Activated T-helper 1 cell treated with anti-CD3 and anti-CD28 coated beads, Interleukin-2, amount 50 U/mL, for 16 hours (primary cell): ENCODE measurements around the gene LGALS3BP.
"Not testable (repeated sequence)": the region's sequence is repeated elsewhere in the genome, so short reads cannot be mapped to it uniquely, and the experiment has no call there.

Experiments used
- DNase-seq, 2 donors: peaks; one replicate each; pipeline ENCODE4 v3.0.0-alpha.2; 2020; ENCODE audit warnings: low read depth in 1 of 2, low spot score in 1 of 2

Gene LGALS3BP

DNA sequence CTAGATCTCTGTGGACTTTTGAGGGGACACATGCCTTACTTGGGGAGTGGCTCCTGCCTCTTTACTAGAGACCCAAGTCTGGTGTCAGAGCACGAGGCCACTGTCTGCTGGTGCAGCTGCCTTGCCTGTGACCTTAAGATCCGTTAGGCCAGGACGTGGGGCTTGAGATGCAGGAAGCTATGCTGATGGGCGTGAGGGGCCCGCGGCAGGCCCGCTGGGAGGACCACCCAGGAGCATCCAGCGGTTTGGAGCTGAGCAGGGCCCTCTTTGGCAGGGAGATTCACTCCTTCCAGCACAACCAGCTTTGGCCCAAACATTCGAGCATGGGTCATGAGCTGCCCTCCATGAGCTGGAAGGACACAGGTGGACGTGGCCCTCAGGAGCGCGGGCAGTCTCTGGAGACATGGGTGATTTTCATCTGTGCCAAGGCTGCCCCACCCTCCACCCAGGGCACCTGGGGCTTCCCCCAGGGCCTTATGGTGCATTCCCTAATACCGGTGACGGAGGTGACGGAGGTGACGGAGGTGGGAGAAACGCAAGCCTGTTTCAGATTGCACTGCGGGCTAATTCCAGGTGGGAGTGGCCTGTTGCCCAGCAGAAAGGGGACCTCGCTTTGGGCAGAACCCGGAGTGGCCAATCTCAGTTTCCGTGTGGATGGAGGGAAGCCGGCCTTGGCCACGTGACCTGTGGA is 12.7 kb downstream of the LGALS3BP start:
- no peak for DNase-seq

DNA sequence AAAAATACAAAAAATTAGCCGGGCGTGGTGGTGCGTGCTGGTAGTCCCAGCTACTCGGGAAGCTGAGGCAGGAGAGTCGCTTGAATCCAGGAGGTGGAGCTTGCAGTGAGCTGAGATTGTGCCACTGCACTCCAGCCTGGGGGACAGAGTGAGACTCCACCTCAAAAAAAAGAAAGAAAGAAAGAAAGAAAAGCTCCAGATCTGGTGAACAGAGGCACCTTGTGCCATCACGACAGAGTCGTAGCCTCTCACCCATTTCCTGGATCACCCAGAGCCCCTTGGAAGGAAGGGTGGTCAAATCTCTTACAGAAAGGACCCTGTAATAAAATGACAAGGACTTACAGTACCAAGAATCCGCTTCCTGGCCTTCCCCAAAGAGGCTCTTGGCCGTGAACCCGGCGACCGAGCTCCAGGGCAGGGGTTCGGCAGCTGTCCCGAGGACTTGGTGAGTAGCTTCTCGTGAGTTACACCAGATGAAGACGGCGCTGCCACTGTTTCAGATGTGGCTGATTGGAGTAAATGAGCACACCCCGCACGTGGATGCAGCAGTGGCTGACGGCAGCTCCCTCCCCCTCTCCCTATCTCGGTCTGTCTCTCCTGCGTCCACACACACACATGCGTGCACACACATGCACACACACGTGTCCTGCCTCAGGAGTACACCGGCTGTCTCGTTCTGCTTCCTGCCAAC is 13.5 kb downstream of the LGALS3BP start:
- no peak for DNase-seq

DNA sequence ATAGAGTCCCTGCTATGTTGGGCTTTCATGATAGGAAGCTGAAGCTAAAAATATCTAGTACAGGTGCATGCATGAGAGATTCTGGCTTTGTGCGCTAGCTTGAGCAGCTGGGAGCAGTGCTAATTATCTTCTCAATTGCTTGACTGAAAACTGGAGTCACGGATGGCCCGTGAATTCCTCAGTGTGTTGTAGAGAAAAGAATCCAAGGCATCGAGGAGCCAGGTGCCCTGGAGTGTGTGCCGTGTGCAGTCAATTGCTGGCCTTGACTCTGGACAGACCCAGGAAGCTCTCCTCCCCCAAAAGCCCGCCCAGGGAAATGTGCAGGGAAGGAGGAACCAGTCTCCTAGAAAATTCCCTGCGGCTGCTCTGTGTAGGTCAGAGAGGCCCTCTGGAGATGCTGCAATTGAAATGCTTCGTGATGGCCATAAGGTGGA is 14.2 kb downstream of the LGALS3BP start:
- no peak for DNase-seq

DNA sequence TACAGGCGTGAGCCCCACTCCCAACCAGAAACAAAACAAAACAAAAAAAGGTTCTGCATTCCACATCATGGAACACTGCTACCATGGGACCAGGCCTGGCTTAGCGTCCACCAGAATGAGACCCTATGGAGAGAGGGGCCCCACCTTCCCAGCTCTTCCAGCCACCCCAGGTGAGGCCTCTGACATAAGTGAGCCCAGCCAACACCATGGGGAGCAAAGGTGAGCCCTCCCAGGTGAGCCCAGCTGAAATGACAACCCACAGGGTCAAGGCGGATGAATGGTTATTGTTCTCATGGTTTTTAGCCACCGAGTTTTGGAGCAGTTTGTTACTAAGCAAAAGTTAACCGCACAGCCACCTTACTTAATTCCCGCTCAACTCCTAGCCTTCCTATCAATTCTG is 16.3 kb downstream of the LGALS3BP start:
- no peak for DNase-seq

DNA sequence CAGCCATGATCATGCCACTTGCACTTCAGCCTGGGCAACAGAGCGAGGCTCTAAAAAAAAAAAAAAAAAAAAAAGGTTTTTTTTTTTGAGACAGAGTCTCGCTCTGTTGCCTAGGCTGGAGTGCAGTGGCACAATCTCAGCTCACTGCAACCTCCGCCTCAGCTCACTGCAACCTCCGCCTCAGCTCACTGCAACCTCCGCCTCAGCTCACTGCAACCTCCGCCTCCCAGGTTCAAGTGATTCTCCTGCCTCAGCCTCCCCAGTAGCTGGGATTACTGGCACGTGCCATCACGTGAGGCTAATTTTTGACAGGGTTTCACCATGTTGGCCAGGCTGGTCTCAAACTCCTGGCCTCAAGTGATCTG is 16.8 kb downstream of the LGALS3BP start:
- DNase-seq: not testable (repeated sequence)

DNA sequence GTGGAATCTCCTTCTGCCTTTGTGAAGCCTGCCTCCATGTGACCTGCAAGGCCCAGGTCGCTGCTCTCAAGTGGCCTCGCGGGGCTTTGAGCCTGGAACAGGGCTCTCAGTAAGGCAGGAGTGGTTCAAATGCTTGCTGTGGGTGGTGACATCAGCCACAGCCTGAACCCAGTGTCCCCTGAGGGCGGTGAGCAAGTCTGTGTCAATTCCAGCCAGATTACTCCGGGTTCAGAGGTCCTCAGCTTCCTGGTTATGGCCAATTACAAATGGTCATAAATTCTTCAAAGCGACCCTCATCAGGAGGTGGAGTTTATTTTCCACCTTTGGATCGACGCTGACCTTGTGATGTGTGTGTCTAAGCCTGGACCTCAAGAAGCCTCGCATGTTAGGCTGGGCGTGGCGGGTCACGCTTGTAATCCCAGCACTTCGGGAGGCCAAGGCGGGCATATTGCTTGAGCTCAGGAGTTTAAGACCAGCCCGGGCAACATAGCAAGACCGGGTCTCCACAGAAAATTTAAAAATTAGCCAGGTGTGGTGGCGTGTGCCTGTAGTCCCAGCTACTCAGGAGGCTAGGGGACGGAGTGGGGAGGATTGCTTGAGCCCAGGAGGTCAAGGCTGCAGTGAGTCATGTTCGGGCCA is 17.3 kb downstream of the LGALS3BP start:
- DNase-seq: no peak

DNA sequence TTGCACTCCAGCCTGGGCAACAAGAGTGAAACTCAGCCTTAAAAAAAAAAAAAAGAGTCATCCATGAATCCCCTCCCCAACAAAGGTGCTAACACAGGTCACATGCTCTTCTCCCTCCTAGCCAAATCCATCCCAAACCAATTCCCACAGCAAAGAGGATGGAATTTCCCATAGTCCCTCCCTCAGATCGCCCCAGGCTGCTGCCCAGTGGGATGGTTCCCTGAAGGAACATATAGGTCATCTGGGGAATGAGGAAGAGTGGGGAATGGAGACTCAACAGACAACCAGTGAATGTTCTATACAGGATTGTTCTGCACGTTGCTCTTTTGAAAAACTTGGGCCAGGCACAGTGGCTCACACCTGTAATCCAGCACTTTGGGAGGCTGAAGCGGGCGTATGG is 18.2 kb downstream of the LGALS3BP start:
- no peak for DNase-seq

DNA sequence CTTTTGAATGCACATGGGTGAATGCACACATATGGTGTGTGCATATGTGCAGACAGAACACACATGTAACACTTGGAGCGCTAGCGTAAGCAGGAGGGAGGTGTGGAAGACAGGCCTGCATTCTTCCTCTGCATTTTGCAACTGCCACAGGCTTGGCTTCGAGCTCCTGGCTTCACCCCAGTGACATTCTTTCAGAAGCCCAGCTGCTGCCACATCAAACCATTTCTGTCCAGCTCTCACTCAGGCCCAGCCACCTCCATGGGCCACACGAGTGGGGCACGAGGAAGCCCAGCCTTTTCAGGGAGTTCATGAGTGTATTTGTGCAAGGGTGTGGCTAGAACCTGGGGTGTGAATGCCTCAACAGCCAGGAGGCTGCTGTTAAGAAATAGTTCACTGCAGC is 18.8 kb downstream of the LGALS3BP start:
- DNase-seq: no peak

DNA sequence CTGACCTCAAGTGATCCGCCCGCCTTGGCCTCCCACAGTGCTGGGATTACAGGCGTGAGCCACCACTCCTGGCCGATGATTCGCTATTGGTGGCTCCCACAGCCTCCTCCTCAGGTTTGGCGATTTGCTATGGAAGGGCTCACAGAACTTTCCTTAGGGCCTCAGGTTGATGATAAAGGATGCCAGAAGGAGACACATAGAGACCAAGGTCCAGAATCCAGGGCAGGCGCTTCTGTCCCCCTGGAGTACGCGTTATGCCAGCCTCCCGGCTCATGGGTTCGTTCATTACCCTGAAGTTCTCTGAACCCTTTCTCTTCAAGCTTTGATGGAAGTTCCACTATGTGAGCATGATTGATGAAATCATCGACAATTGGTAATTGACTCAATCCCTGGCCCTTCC is 19.9 kb downstream of the LGALS3BP start:
- DNase-seq: no peak

DNA sequence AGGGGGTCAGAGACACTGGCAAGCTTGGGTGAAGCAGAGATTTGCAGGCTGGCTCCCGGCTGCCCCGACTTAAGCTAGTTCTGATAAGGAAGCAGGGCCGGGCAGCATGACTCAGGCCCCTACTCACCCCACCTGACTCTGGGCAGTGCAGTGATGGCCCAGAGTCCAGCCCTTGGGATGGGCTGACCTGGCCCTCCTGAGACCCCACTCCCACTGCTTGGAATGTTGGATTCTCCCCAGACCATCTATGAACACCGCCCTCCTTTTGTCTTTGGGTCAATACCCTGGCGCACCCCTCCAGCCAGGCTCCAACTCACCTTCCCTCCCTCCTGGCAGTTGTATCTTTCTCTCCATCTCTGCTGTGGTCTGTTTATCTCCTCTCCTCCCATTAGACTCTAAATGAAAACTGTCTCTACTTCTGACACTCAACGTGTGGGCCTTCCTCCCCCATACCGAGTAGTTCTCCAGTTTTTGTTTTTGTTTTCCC is 21.0 kb downstream of the LGALS3BP start:
- DNase-seq: no peak

DNA sequence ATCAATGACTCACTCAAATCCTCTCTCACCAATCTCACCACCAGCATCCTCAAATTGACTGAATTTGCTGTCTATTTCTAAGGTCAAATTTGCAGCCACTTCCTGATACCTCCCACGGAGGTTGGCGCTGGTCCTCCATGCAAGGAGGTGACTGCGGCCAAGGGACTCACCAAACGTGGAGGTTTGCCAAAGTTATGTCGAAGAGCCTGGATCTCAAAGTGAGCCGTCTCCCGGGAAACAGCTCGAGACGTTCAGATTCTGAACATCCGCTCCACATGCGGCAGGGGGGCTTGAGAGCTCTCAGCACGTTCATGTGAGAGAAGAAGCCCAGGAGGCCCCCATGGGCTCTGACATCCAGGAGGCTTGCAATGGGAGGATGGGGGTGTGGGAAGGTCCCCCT is 22.6 kb downstream of the LGALS3BP start:
- DNase-seq: no peak

DNA sequence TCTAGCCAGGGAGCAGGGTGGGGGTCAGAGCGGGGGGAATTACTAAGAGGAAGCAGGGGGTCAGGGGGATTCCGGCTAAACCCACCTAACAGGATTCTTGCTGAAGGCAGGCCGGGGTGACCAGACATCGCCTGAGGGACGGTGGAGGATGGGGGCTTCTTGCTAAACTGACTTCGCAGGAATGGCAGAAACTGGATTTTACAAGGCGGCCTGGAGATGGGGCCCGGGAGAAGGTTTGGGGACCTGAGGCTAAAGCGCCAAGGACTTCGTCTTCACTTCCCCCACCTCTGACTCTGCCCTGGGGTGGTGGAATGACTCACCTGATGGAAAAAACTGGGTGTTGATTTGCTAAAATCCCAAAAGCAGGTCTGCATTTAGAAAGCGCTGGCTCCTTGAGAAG is 23.5 kb downstream of the LGALS3BP start:
- DNase-seq: no peak

DNA sequence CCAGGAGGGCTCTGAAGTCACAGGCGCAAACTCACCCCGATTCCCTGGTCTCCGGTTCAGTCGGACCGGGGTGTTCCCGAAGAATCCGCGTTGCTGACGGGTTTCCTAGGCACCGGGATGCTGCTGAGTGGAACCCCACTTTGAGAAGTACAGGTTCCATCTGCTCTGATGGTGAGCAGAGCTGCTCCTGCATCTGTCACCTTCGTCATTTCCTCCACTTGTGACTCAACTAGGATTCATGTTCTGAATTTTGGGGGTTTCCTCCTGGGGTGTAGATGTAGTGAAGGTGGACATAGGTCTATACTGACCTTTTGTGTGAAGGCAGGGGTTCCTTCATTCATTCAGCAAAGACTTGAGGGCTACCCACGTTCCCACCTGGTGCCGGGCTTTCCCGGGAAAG is 25.0 kb downstream of the LGALS3BP start:
- no peak for DNase-seq

DNA sequence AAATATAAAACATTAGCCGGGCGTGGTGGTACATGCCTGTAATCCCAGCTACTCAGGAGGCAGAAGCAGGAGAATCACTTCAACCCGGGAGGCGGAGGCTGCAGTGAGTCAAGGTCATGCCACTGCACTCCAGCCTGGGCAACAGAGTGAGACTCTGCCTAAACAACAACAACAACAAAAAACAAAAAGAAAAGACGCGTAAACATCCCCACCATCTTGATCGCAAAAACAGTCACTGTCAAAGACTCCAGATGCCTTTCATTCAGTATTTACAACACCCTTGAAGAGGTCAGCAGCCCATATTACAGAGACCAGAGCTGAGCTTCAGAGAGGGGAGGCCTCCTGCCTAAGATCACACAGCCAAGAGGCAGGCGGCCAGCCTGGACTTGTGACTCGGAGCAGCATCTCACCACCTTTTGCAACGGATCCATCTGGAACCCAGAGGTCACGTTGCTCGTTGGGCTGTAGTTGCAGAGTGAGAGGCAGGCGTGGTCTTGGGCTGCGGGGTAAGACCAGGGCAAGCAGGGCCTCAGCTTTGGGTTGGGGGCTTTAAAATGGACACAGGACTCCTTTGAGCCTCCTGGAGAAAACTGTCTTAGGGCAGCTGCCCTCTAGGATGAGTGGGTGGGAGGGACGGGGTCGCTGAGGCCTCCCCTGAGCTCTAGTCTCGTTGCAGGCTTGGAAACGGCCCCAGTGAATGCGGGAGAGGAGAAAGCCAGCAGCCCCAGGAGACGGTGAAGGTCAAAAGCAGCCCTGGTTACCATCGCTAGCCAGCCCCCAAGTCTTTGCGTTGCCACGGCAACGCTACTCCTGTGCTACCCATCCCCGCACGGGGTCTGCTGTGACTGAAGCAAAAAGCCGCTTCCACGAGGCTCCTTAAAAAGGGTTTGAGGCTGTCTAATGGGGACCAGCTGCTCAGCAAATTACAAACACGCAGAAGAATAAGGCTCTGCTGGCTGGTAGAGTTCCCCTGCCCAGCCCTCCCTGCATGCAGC is 26.1 kb downstream of the LGALS3BP start:
- no peak for DNase-seq

DNA sequence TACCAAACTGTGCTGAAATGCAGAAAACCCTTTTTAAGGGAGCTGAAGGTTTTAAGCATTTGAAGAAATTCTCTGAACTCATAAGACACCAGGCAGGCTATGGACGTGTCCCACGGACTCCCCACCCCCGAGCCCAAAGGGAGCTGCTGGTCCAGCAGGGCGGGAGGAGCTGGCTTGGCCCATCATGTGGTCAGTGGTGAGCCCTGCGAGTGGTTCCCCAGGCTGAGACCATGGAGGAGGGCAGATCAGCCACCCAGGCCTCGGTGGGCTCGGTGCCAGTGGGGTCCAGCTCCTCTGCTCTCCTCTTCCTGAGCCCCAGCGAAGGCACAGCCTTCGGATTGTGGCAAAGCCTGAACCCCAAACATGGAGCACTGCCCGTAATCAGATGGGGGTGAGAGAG is 27.0 kb downstream of the LGALS3BP start:
- no peak for DNase-seq

DNA sequence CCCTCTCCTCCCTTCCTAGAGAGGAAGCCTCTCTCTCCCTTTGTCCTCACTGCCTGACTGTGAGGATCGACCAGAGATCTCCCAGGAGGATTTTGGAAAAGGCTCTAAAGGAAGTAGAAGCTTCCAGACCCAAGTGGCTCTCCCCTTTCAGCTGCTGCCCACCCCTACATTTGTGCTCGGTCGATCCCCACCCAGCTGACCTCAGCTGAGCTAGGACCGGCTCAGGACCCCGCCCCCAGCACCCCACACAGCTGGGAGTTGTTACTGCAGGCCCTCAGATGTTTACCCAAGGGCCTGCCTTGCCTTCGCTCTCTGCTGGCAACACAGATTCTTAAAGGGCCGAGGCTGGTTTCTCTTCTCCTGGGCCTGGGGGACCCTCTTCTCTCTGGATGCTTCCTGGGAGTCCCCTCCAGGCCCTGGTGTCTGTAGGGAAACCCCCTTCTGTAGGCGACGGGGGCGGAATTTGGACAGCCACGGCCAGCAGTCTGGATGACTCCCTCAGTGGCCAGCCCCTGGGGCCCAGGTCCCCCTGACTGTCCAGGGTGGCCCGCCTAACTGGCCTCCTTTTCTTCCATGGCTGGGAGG is 27.7 kb downstream of the LGALS3BP start:
- DNase-seq: no peak

DNA sequence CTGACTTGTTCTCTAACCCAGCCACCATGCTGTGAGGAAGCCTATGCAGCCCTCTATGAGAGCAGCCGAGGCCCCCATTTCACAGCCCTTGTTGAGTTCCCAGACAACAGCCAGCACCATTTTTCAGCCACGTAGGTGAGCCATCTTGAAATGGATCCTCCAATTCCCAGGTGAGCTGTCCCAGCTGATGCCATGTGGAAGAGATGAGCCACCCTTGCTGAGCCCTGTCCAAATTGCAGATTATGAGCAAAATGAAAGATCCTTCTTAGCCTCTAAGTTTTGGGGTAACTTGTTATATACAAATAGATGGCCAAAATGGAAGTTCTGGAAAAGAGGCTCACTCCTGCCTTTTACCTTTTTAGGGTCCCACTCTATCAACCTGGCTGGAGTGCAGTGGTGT is 28.9 kb downstream of the LGALS3BP start:
- no peak for DNase-seq

DNA sequence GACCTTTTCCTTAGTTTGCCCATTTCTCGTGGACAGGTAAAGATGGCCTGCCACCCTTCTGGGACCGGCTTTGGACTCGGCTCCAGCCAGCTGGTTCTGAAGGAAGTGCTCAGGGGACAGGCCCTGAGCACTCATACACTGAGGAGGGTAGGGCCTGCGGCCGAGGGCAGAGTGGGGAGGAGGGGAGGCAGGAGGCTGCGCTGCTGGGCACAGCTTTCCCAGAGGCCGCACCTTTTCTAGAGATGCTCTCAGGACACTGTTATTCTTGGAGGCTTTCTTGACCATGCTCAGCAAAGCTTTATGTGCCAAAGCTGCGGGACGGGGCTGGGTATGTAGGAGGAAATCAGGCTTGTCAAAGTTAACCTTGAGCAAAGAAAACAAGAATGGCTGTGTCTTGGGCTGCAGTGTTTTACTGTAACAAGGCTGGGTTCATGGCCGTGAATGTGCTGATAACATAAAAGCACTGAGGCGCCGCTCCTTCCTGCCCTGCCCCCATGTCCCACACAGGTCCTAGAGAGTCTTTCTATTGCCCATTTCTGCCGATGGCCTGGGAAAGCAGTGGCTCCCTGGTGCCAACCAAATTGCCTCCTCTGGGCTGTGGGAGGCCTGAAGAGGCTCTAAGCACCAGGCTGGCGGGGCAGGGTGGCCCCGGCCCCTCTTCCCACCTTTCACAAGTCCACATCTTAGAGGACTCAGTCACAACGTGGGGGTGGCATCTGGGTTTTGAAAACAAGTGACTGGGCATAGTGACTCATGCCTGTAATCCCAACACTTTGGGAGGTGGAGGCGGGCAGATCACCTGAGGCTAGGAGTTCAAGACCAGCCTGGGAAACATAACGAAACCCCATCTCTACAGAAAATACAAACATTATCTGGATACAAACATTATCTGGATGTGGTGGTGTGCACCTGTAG is 32.2 kb downstream of the LGALS3BP start:
- no peak for DNase-seq

DNA sequence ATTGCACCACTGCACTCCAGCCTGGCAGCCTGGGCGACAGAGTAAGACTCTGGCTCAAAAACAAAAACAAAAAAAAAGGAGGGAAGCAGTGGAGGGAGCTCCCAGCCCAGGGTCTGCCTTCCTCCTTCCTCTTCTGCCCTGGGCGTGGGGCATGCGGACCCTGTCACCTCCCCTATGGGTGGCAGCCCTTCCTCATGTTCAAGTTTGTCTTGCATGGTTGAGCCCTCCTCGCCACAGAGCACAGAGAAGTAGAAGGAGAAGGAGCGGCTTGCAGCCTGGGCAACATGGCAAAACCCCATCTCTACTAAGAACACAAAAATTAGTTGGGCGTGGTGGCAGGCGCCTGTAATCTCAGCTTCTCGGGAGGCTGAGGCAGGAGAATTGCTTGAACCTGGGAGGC is 33.1 kb downstream of the LGALS3BP start:
- no peak for DNase-seq

DNA sequence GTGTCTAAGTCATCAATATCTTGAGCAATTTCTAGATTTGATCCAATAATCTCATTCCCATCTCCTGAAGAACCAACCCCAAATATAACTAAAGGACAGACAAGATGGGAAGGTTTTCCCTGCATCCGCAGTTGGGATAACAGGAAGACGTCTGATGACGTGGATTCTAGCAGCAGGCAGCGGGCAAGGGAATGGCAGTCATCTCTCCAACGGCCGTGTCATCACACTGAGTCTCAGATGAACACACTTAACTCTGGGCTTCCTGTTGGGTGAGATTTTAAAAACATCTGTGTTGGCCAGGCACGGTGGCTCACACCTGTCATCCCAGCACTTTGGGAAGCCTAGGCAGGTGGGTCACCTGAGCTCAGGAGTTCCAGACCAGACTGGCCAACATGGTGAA is 33.6 kb downstream of the LGALS3BP start:
- DNase-seq: no peak
